GM18508 (cell line): Measurements from ENCODE around the gene ISLR2.

ENCODE experiments used
- ATAC-seq: cut with Tn5 transposase; IDR thresholded peaks from one replicate; pipeline ENCODE4 v1.9.1; 2021; ENCODE audit warnings: moderate number of reproducible peaks; ENCODE audit not compliant: insufficient read depth, unreplicated experiment

The ISLR2 gene

GRCh38 chr15:74175271-74176191 is 45.1 kb downstream of the ISLR2 start:
- no peak for ATAC-seq

GRCh38 chr15:74176262-74177214 is 46.2 kb downstream of the ISLR2 start:
- ATAC-seq, result no peak

GRCh38 chr15:74178326-74179100 is 48.1 kb downstream of the ISLR2 start:
- ATAC-seq, result no peak

GRCh38 chr15:74179101-74179841 is 48.9 kb downstream of the ISLR2 start:
- no peak for ATAC-seq

- ATAC-seq, result no peak
Measured at GRCh38 chr15:74179983-74180880, 49.8 kb downstream of the ISLR2 start.

- no peak for ATAC-seq
Measured at GRCh38 chr15:74180881-74181602, 50.7 kb downstream of the ISLR2 start.

- ATAC-seq, result no peak
Measured at GRCh38 chr15:74182131-74182530, 51.7 kb downstream of the ISLR2 start.

GRCh38 chr15:74184582-74185091 is 54.3 kb downstream of the ISLR2 start:
- no peak for ATAC-seq

GRCh38 chr15:74185710-74186348 is 55.4 kb downstream of the ISLR2 start:
- no peak for ATAC-seq
